NCI-H1417 treated with DMSO at 0.1 percent for 48 hours (cell line): ENCODE data around the gene DOCK4.
"Not testable (repeated sequence)": the region's sequence is repeated elsewhere in the genome, so short reads cannot be mapped to it uniquely, and the experiment has no call there.

Experiments used
- DNase-seq: peaks from one replicate; lab custom pipeline; 2025; lab: John Stamatoyannopoulos, UW

Gene DOCK4

DNA sequence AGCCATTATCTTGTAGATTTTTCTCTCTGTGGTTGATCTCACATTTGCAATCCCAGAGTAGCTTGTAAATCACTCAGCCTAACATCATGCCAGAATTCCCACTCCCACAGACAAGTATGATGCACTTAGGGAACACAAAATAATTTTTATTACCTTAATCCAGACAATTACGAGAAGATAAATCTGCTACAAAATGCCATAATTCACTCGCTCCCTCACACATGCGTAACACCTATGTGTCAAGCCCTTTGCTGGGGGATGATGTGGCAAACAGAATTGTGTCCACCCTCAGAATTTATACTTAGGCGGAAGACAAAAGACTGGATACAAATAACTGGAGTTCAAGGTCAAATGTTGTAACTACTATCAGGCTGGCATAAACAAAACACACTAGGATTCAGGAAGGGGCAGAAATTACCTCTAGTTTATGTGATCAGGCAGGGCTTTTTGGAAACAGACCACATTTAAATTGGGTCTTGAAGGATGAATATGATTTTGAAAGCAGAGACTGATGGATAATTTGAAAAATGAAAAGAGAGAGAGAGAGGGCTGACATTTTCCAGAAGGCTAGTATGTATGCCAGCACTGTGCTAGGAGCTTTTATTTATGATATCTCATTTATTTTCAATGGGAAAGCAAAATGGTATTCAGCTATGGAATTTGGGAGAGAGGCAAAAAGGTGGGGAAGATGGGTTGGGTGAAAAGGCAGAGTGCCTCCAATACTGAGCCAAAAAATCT is 69.8 kb downstream of the DOCK4 start:
- DNase-seq: no peak

GRCh38 chr7:112135815-112136214 is 70.4 kb downstream of the DOCK4 start:
- no peak for DNase-seq

DNA sequence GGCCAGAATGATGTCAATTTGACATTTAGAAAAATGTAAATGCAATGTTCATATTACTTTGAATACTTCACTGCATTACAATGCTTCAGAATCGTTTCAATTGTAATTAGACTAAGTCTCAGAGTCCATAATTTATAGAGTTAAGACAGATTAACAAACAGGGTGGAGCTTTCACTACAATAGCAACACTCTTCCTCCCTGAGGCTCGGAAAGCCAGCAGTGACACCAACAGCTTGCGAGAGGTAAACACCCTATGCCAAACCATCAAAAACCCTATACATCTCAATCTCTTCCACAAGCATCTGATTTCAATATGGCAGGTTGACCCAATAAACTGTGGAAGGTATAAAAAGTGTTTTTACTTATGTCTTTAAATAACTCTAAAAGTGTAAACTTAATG is 72.2 kb downstream of the DOCK4 start:
- DNase-seq: no peak

DNA sequence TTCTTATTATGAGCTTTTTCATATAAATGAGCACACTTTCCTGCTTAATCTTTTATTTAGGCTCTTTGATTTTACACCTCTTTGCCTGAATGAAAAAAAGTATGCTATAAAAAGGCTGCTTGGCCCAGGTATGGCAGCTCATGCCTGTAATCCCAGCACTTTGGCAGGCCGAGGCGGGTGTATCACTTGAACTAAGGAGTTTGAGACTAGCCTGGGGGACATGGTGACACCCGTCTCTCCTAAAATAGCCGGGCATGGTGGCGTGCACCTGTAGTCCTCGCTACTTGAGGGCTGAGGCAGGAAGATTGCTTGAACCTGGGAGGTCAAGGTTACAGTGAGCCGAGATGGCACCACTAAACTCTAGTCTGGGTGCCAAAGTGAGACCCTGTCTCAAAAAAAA is 72.9 kb downstream of the DOCK4 start:
- no peak for DNase-seq

DNA sequence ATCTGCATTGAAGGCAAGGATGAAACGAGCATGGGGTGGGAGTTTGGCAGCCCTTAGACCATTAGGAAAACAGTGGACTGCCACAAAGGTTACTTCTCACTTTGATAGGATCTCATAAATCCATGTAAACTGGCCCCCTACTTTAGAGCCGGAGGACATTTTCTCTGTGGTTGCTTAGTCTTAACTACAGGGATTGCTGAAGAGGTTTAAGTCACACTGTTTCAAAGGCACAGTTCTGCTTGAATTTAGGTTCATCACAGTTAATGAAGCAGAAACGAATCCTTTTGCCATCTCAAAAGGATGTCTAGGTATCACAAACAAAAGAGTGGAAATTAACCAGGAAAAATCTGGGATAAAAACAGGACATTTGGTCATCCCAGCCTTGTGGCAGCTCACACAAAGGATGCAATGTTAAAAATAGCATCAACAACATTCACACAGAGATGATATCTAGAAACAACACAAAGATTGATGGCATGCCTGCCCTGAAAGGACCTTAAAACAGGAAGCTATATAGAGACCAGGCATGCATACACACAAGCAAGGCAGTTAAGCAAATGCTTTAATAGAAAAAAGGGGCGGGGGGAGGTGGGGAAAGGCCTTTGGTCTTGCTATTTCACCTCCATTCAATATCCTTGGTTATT is 74.0 kb downstream of the DOCK4 start:
- DNase-seq: no peak

DNA sequence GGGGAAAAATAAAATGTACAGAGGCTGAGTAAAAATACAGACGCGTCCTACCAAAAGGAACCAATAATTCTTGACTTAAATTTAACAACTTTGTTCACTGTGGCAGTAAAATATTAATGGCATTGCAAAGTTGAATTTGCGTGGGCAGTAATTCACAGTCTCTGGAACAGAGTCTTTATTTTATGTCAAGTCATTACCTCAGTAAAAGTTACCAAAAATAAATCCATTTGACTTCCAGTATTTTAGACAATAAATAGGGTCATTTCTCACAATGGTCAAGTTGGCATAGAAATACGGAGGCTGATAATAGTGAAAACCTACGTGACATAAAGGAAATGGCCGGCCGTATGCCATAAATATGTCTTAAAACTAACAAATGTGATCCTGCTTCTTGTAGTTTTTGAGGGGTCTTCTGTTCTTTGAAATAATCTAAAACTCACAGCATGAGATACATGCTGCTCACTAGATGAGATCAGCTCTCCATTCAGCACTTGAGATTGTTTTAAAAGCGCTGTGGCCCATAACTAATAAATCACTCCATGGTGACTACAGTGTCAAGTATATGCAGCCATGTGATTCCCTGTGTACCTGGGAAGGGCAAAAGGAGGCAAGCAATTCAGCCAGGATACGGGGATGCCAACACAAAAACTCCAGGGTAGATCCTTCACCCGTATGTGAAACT is 75.3 kb downstream of the DOCK4 start:
- peak; percentile 58 for DNase-seq

DNA sequence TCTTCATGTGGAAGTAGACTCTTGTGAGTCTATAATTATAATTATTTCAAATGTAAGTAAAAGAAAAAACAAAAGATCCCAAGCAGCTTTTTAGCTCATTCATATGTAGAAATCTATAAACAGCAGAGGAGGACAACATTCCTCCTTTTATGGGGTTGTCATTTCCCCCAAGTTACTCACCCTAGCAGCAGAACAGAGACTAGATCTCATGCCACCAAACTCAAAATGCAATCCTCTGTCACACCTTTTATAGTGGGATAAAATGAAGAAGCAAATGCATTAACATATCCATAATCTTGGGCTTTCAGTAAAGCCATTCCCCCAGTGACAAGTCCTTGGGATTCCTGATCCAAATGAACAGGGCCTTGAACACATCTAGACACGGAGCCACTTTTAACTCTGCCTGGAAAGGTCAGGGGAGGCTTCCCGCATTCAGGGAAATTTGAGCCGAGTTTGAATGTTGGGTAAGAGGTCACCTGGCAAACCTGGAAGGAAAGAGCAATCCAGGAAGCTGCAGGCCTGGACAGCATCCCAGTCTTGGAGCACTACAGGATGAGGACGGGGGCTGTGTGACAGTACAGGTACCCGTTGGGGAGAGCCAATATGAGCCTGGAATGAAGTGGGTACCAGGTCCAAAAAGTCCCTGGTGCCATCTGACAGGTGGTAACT is 76.4 kb downstream of the DOCK4 start:
- DNase-seq: no peak

DNA sequence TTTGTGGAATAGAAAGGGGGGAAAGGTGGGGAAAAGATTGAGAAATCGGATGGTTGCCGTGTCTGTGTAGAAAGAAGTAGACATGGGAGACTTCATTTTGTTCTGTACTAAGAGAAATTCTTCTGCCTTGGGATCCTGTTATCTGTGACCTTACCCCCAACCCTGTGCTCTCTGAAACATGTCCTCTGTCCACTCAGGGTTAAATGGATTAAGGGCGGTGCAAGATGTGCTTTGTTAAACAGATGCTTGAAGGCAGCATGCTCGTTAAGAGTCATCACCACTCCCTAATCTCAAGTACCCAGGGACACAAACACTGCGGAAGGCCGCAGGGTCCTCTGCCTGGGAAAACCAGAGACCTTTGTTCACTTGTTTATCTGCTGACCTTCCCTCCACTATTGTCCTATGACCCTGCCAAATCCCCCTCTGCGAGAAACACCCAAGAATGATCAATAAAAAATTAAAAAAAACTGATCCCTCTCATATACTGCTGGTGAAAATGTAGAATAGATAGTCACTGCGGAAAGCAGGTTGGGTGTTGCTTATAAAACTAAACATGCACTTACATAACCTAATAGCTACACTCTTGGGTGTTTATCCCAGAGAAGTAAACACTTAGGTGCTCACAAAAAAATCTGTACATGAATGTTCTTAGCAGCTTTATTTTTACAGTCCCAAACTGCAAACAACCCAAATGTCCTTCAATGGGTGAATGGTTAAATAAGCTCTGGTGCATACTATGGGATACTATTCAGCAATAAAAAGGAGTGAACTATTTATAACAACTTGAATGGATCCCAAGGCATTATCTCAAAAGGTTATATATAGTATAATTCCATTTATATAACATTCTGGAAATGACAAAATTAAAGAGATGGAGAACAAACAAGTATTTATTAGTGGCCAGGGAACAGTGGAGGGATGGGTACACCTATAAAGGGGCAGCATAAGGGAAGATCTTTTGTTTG is 77.5 kb downstream of the DOCK4 start:
- DNase-seq: not testable (repeated sequence)

DNA sequence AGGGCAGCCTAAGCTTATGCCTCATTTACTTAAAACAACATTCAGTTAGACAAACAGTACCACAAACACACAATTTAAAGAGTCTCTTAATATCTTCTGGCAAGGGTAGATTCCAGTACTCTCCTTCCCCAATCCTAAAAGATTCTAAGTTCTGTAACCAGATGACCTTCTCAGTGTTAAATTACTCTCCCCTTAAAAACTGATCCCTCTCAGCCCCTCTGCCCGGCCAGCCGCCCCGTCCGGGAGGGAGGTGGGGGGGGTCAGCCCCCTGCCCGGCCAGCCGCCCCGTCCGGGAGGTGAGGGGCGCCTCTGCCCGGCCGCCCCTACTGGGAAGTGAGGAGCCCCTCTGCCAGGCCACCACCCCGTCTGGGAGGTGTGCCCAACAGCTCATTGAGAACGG is 78.2 kb downstream of the DOCK4 start:
- not testable (repeated sequence) for DNase-seq

GRCh38 chr7:112125250-112125649 is 80.9 kb downstream of the DOCK4 start:
- DNase-seq: no peak

DNA sequence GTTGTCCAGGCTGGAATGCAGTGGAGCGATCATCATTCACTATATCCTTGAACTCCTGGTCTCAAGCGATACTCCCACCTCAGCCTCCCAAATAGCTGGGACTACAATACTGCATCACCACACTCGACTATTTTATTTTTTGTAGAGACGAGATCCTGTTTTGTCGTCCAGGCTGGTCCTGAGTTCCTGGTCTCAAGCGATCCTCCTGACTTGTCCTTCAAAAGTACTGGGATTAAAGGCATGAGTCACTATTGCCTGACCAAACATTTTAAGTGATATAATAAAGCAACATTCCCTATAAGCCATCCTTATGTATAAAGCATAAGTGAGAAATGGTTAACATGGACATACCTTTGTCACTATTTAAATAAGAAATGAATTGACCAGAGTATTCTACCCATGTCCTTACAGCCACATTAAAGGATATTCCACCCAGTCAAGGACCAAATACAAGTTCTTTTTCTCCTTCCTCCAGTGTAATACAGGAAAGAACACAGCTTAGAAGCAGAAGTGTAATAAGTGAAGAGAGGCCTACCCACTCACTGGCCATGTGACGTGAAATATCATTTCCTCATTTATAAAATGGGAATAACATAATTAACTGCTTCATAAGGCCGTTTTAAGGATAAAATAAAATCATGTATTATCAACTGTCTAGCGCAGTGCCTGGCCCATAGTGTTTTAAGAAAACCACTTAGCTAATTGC is 82.0 kb downstream of the DOCK4 start:
- no peak for DNase-seq

- DNase-seq: no peak
Observed at GRCh38 chr7:112122798-112123197, 83.4 kb downstream of the DOCK4 start.

GRCh38 chr7:112122144-112122543 is 84.1 kb downstream of the DOCK4 start:
- no peak for DNase-seq

- no peak for DNase-seq
Observed at GRCh38 chr7:112121318-112121717, 84.9 kb downstream of the DOCK4 start.

DNA sequence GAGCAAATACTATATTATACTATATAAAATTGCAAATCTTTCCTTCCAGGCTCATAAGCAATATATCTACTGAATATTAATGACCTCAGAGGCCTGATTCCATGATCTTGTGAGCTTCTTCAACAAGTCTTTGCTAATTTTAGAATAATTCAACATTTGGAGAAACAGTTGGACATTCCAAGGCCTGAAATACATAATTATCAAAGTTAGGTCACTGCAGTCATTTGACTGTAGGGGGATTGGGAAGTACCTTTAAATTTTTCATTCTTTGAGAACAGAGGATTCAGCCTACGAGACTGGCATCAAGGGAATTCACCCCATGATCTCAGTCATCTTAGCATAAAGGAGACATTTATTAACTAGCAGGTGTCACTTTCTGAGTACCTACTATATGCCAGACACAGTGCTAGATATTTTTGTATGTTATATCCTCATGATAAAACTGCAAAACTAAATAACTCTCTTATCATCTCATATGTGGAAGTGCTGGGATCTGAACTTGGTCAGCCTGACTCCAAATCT is 85.4 kb downstream of the DOCK4 start:
- DNase-seq: no peak

DNA sequence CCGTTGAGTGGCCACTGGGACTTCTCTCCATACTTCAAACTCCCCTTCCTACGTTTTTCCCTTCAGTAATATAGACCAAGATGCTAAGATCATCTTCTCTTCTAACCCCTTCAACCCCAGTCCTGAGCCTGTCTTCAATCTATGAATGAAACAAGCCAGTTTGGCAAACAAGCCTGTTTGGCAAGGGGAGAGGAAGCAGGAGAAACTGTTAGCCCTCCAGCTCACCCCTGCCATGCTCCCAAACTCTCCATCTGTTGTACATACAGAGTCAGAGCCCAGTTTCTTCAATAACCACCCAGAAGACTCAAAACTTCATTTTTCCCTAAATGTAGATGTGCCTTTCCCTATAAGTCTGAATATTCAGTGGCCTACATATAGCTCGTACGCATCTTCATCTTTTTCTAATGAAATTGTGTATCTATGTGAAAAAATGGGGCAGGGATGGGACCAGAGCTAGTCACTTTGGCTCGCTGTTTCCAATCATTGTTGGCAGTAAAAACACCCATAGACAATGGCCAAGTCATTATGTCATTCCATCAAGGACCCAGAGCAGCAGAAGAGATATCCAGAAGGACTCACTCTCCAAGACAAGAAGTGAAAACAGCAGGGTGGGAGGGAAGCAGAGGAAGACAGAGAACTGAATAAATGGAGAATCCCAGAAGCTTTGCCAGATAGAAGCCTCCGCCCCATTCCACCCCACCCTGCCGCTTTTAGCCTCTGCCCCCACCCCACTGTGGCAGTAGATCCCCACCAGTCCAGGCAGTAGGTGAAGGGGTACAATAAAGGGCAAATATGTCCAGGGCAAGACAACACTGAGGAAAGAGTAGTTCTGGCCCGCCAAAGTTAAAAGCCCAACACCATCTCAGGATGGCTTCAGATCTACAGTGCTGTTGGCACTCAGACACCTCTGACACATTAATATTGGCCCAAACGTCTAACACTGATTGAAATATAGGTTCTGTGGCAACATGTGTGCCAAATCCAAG is 87.3 kb downstream of the DOCK4 start:
- no peak for DNase-seq

GRCh38 chr7:112116894-112117293 is 89.3 kb downstream of the DOCK4 start:
- DNase-seq: no peak

- no peak for DNase-seq
Observed at GRCh38 chr7:112116358-112116757, 89.8 kb downstream of the DOCK4 start.

DNA sequence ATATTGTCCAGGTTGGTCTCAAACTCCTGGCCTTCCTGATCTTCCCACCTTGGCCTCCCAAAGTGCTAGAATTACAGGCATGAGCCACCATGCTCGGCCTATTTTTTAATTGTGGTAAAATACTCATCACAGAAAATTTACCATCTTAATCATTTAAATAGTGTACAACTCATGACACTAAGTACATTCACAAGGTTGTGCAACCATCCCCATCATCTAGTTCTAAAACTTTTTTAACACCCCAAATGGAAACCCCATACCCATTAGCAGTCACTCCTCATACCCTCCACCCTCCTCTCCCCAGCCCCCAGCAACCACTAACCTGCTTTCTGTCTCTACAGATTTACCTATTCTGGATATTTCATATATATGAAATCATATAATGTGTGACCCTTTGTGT is 90.3 kb downstream of the DOCK4 start:
- no peak for DNase-seq
